Caki2 (cell line): ENCODE results near the gene SECTM1. TPM values are rescaled to one million over a fixed set of nuclear protein-coding genes. Genes with fewer than 3 reads are reported as not detected.
"Not testable (repeated sequence)": the region's sequence is repeated elsewhere in the genome, so short reads cannot be mapped to it uniquely, and the experiment has no call there.

Experiments used
- DNase-seq: peaks from one replicate; pipeline ENCODE4 v3.0.0-alpha.2; 2015; ENCODE audit warnings: low read depth
- in situ Hi-C: cut with HindIII; loops from 2 replicates; pipeline ENCODE4 v1.10.0; 2016; ENCODE audit warnings: low sequenced_read_pairs, low pct_unique_long_range_greater_than_20kb, mixed read lengths
- total RNA-seq: library from RNA; depleted of rRNA; stranded (reverse); fragments of >200 nt; shearing (Covaris generic); gene quantifications from 2 replicates; pipeline ENCODE4 v1.2.3, GENCODE V29; 2014; ENCODE audit warnings: low replicate concordance

Gene SECTM1
- total RNA-seq, 1 experiment from 2014 or later = 0.24 TPM

DNA sequence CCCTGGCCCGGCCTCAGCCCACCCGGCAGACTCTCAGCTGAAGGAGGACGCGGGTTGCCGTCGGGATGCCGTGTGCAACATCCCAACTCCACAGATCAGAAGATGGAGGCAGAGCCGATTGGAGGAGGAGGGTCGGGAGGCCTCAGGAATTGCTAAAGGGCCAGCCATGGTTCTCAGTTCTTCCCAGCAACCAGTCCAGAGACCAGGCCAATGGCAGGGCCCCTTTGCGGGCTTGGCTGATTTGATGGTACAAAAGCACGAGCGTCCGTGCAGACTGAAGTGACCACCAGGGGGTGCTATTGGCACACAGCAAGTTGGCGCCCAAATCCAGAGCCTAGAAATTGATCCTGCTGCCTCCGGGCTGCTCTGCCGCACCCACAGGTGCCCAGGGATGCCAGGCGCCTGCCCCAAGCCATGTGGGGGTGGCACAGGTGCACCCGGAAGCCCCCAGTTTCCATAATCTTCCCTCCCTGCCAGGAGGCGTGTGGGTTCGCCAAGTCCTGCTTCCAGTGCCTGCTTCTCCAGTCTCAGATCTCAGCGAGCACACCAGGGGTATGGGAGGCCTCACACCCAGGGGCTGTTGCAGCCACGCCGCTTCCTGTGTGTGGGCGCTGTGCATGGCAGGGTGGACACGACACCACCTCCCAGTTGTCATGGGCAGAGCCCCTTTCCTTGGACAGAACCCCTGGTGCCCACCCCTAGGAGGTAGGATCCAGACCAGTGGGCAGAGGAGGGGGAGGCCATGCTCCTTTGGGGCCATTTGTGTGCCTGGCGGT, 18.3 kb upstream of the SECTM1 start:
- in situ Hi-C loops = no loop called here
- DNase-seq = peak; percentile 70

- in situ Hi-C loops = no loop called here
These were observed 17.7 kb upstream of the SECTM1 start for GRCh38 chr17:82351254-82351712.

GRCh38 chr17:82350182-82351030, 16.8 kb upstream of the SECTM1 start:
- in situ Hi-C loops = no loop called here
- no peak for DNase-seq

More at GRCh38 chr17:82351254-82351712, 17.7 kb upstream of the SECTM1 start:
- DNase-seq = no peak

- no peak for DNase-seq
- in situ Hi-C loops = no loop called here
These were observed 15.7 kb upstream of the SECTM1 start for GRCh38 chr17:82349287-82349701.

GRCh38 chr17:82348866-82349265, 15.3 kb upstream of the SECTM1 start:
- in situ Hi-C loops = no loop called here
- no peak for DNase-seq

DNA sequence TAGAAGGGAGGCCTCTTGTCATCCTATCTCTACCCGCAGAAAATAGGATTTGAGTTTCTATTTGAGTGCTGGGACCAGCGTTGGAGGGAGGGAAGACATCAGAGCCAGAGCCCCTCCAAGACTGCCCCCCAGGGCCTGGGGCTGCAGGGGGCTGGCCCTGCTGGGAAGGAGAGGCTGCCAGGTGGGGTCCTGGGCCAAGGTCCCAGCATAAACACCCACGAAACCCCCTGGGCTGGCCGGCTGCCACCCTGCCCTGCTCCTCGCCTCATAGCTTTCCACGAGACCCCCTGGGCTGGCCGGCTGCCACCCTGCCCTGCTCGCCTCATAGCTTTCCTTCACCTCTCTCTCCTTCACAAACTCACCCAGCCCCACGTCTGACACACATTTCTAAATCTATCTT, 14.9 kb upstream of the SECTM1 start:
- in situ Hi-C loops = no loop called here
- no peak for DNase-seq

DNA sequence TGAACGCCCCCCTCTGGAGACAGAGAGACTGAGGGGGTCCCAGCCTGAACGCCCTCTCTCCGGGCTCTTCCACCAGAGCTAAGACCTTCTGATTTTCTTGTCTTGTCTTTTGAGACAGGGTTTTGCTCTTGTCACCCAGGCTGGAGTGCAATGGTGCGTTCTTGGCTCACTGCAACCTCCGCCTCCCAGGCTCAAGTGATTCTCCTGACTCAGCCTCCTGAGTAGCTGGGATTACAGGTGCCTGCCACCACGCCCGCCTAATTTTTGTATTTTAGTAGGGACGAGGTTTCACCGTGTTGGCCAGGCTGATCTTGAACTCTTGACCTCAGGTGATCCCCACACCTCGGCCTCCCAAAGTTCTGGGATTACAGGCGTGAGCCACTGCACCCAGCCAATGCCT, 14.4 kb upstream of the SECTM1 start:
- in situ Hi-C loops, DNase-seq: not testable (repeated sequence)

- in situ Hi-C loops = no loop called here
- DNase-seq = no peak
These were observed 13.1 kb upstream of the SECTM1 start for GRCh38 chr17:82346342-82347300.

DNA sequence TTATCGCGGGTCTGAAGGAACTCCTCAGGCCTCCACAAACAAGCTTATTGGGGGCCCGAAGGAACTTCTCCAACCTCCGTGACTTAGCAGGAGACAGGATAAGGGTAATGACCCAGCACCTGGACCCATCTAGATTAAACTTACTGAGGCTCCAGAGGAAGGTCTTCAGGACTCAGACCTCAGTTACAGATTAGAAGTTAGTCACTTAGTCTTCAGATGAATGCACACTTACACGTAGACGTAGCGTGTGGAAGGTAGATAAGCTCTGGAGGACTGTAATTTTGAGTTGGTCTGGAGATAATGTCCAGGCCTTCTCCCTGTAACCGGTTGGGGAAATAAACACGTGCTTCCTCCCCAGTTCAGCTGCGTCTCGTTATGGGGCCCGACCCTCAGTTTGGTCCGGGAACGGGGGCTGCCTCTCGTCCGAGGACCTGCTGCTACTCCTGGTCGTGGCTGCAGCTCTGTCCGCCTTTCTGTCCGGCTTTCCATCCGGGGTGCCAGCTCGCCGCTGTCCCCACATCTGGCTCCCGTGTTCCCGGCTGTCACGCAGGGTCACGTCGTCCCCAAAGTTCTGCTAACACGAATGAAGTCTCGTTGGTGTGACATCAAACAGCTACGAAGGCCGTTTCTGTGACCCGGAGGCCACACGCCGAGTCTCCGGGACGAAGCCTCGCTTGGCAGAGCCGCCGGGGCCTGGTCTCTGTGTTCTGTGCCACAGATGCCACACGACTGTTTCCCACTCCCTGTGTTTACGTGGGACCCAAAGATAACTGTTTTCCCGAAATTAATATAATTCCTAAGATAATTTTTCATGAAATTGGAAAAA, 11.8 kb upstream of the SECTM1 start:
- DNase-seq = no peak
- in situ Hi-C loops = no loop called here

- no peak for DNase-seq
- in situ Hi-C loops = no loop called here
These were observed 10.8 kb upstream of the SECTM1 start for GRCh38 chr17:82344175-82344907.

DNA sequence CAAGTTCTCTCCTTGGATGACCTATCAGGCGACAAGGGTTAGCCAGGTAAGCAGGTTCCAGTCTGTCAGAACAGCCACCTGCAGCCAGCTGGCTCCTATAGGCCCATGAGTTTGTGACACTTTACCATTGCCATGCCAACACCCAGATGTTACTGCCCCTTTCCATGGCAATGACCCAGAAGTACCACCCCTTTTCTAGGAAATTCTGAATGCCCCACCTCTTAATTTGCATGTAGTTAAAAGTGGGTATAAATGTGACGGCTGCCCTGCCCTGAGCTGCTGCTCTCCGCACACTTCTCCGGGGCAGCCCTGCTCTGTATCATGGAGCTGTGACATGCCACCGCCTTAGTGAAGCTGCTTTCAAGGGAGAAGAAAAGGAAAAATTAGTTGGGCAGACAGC, 10.0 kb upstream of the SECTM1 start:
- DNase-seq = no peak
- in situ Hi-C loops = no loop called here

GRCh38 chr17:82342361-82343079, 9.0 kb upstream of the SECTM1 start:
- DNase-seq = no peak
- in situ Hi-C loops = no loop called here

GRCh38 chr17:82339634-82340580, 6.3 kb upstream of the SECTM1 start:
- in situ Hi-C loops = no loop called here
- no peak for DNase-seq

DNA sequence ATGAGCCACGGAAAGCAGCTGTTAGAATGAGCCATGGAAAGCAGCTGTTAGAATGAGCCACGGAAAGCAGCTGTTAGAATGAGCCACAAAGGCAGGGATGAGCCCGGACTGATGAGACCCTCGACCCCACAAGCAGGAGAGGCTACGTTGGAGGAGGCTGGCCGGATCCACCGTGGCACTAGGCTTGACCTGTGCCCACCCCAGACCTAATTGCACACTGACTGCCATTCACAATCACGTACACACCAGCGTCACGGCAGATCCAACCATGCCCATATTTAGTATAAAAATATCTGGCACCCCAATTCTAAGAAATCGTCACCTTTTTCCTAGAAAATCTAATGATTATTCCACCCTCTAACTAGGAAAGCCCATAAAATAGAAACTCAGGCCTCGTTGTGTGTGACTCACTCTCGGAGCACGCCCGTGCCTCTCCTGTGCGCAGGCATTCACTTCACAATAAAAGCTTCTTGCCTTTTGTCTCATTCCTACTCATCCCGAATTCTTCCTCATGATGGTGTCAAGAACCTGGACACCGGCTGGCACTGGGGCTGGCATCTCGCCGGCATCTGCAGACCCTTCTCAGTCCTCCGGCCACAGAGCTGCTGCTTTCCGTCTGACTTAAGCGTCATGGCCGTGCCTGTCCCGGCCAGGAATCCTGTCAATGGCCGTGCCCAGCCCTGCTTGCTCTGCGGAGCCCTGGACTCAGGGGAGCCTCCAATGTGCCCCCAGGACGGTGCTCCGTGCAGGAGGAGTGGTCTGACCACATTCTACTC, 5.5 kb upstream of the SECTM1 start:
- in situ Hi-C loops = no loop called here

More for the DNA sequence above, 5.5 kb upstream of the SECTM1 start:
- peak; percentile 79 for DNase-seq
